Subcutaneous adipose tissue (tissue), 4 donors: Measurements from ENCODE around the gene RHOH. TPM values are rescaled to one million over a fixed set of nuclear protein-coding genes. Genes with fewer than 3 reads are reported as not detected.

Experiments
- CTCF ChIP-seq: fragments of 450-650 bp; IDR thresholded peaks from one replicate; pipeline ENCODE4 v1.5.1; 2016; ENCODE audit warnings: low read depth, mild to moderate bottlenecking, control low read depth, antibody characterized with exemption, moderate library complexity
- total RNA-seq, 4 donors: library from RNA; depleted of rRNA; stranded (reverse); fragments of >200 nt; gene quantifications; one replicate each; pipeline ENCODE4 v1.1.0, GENCODE V29; 2016

Gene RHOH, protein sequence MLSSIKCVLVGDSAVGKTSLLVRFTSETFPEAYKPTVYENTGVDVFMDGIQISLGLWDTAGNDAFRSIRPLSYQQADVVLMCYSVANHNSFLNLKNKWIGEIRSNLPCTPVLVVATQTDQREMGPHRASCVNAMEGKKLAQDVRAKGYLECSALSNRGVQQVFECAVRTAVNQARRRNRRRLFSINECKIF
- total RNA-seq = 1 to 10 TPM; 2.1 to 7.0 (median 3.7) TPM

- TF ChIP-seq CTCF = no peak
Measured at GRCh38 chr4:40196724-40197281, at the start of gene RHOH. Gene RHOH (plus strand): TSS chr4:40197031. CDS start chr4:40243387, 46,356 bp downstream.

- no peak for TF ChIP-seq CTCF
Measured at GRCh38 chr4:40149960-40150385, 46.9 kb upstream of the RHOH start.

- no peak for TF ChIP-seq CTCF
Measured at GRCh38 chr4:40150932-40151331, 45.9 kb upstream of the RHOH start.

- TF ChIP-seq CTCF = no peak
Measured at GRCh38 chr4:40152637-40153036, 44.2 kb upstream of the RHOH start.

DNA sequence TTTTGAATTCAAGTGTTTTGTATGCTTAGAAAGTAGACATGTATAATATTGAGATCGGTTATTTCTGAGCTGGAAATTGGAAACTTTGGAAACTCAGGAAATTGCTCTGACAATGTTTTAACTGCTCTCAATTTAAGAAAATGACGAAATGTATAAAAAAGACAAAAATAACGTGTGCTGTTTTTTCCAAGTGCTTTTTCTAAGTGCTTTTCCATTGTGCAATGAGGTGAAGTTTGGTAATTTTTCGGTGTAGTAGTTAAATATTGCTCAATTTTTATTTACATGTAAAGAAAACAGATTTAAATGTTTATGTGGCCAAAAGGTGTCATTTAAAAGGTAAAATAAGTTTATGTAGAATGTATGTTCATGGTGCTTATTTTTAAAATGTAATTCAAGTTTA, 39.4 kb upstream of the RHOH start:
- no peak for TF ChIP-seq CTCF

DNA sequence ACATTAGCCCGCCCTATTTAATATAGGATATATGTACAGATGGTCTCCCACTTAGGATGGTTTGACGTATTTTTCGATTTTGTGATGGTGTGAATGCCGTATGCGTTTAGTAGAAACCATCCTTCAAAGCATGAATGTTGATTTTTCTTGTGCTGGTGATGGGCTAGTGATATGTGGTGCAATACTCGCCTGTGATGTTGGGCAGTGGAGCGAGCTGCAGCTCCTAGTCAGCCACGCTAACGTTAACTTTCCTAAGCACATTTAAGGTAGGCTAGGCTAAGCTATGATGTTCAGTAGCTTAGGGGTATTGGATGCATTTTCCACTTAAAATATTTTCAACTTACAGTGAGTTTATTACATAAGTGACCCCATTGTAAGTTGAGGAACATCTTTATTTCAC, 36.6 kb upstream of the RHOH start:
- no peak for TF ChIP-seq CTCF

DNA sequence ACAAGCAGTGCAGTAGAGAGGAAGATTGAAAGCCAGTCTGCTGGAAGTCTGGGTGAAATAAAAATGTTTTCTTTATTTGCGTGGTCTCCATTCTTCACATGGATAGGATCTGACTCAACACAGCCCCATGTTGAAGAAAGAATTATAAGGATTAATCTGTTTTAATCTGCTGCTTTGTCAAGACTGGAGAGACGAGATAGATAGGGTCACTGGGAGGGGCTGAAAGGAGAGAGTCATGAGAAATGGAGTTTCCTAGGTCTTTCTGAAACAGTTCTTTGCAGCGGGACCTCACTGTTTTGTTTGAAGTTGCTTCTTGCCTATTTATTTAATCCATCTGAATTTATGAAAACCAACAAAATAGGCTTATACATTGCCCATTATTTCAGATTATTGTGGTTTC, 32.4 kb upstream of the RHOH start:
- no peak for TF ChIP-seq CTCF
